Stimulated activated CD8-positive, alpha-beta memory T cell treated with anti-CD3 and anti-CD28 coated beads, Interleukin-4, amount 100 ng/mL, for 24 hours (primary cell): ENCODE measurements around the gene KCNS1.

Source experiments
- DNase-seq: peaks from one replicate; pipeline ENCODE4 v3.0.0-alpha.2; 2020; ENCODE audit warnings: low read depth

KCNS1 gene

DNA sequence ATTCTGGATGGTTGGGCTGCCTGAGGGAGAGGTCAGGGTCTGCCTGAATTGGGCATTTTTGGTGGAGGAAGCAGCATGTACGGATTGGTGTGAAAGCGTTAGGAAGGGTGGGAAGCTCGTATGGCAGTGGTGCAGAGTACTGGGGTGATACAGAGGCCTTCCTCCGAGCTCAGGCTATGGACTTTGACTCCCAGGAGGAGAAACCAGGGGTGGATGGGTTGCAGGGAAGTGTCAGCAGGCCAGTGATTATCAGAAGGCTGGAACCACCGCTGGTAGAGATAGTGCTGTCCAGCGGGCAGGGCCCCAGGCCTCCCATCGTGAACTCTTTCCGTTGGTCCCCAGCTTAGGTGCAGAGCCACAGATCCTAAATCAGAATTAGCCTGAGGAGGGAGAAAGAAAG is 8.7 kb upstream of the KCNS1 start:
- no peak for DNase-seq

DNA sequence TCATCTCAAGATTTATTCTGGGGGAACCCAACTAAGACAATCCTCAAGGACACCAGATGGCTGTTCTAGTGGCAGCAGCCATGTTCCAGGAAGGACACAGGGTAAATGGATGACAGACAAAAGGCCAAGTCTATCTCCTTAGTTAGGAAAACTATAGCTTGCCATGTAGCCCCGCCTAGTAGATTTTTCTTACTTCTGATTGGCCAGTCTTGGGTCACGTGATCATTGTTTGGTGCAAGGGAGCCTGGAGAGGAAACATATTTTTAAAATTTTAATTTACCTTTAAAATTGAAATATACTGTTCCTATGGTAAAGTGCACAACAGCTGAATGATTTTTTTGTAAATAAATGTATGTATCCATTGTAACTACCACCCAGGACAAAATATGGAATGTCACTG is 4.4 kb upstream of the KCNS1 start:
- no peak for DNase-seq

DNA sequence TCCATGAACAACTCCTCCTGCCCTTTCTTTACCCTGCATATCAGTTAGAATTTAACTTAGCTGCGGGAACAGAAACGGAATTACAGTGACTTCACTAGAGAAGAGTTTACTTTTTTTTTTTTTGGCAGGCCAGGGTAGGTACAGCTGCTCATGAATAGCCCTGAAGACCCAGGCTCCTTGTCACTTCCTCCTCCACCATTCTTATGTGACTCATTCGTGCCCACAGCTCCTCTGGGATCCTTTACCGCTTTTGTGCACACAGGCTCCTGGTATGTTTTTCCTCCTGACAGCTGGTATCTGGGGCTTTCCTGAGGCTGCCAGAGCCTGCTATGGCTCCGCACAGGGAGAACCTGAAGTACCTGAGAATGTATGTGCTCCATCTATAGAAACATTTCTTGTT is 3.9 kb upstream of the KCNS1 start:
- DNase-seq = no peak

DNA sequence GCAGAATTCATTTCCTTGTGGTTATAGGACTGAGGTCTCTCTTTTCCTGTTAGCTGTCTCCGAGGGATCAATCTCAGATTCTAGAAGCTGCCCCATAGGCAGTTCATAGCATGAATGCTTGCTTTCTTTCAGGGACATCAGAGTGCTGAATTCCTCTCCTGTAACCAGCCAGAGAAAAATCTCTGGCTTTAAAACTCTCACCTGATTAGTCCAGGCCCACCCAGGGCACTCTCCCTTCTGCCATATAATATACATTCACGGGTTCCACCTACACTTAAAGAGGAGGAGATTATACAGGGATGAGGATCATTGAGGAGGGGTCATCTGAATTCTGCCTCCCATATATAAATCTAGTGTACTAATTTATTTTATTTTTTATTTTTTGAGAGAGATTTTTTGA is 2.1 kb upstream of the KCNS1 start:
- no peak for DNase-seq

DNA sequence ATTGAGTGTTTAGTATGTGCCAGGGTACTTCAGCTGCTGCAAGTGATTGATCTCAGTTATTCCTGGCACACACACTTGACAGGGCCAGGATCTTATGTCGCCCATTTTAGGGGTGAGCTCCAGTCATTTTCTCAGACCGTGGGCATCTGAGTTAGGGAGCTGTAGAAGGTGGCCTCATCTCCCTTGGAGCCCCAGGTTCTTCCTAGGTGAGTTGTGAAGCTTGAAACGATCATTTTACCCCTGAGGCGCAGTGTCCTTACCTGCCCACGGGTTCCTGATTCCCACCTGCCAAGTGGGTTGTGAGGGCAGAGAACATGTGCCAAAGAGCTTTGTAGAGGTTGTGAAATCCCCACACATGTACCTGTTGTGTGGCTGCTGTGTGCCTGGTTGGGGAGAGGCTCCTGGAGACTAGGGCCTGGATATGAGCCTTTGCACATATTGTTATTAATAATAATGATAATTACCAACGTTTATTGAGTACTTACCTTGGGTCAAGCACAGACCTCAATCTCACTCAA is 465 bp upstream of the KCNS1 start:
- no peak for DNase-seq

DNA sequence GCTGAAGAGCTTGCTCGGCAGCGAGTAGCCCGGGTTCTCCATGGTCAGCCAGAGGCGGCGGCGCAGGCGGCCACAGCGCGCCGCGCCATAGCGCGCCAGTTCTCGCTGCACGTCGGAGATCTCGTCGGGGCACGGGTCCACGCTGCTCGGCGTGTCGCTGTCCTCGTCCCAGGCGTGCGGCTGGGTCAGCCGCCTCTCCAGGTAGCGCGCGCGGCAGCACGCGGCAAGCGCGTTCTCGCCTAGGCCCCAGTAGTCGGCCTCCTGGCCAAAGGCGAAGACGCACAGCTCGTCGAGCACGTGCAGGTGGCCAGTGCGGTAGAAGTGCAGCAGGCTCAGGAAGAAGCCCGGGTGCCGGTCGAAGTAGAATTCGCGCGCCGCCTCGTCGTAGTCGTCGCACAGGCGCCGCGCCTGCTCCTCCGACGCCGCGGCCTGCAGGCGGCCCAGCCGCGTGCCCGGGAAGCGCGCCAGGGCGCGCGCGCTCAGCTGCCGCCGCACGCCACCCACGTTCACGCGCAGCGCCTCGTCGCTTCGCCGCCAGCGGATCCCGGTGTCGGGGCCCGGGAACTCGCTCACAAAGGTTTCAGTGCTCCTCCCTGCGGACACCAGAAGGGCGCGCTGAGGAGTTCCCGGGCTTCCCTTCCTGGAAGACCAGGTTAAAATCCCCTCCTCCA is 2.7 kb downstream of the KCNS1 start:
- DNase-seq = no peak

DNA sequence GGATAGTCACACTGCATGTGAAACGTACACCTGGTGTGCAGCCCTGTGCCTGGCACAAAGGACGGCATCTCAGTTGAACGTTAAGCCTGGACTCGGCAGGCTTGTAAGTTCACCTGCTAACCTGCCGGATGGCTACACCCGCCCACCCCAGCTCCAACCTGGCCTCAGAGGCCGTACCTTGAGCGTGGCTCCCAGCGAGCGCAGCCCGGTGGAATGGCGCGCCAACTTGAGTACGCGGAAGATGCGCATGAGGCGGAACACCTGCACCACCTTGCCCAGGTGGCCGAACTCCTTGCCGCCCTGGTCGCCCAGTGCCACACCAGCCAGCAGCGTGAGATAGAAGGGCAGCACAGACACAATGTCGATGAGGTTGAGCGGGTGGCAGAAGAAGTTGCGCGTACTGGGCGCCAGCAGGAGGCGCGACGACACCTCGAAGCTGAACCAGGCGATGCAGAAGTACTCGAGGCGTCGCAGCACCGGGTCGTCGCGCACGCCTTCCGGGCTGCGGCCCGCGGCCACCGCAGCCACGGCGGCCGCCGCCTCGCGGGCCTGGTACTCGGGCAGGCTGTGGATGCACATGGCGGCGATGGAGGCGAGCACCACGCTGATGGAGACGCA is 3.3 kb downstream of the KCNS1 start:
- peak; percentile 20 for DNase-seq

DNA sequence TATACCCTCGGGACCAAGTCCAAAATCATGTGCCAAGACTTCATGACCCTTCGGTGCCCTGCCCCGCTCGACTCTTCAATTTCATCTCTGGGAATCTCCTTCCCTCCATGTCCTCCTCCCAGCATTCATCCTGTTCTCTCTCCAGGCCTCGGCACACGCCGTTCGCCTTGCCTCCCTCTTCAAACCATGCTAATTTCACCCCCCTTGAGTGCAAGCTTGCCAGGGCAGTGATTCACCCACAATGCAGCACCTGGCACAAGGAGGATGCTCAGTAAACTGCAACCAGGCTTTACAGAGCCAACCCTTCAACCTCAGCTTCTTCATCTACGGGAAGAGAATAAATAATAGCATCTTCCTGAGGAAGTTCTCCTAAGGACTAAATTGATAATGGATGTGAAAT is 4.1 kb downstream of the KCNS1 start:
- no peak for DNase-seq

DNA sequence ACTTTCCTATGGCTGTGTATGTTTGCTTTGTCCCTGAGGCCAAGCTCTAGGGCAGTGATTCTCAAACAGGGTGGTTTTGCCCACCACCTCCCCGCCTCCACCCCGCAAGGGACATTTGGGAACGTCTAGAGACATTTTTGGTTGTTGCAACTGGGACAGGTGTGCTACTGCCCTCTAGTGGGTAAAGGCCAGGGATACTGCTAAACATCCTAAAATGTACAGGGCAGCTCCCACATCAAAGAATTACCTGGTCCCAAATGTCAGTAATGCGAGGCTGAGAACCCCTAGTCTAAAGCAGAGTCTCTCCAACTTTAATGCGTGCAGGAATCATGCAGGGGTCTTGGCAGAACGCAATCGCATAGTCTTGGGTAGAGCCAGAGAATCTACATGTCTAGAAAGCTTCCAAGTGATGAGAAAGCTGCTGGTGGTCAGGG is 5.1 kb downstream of the KCNS1 start:
- DNase-seq = peak; percentile 23

DNA sequence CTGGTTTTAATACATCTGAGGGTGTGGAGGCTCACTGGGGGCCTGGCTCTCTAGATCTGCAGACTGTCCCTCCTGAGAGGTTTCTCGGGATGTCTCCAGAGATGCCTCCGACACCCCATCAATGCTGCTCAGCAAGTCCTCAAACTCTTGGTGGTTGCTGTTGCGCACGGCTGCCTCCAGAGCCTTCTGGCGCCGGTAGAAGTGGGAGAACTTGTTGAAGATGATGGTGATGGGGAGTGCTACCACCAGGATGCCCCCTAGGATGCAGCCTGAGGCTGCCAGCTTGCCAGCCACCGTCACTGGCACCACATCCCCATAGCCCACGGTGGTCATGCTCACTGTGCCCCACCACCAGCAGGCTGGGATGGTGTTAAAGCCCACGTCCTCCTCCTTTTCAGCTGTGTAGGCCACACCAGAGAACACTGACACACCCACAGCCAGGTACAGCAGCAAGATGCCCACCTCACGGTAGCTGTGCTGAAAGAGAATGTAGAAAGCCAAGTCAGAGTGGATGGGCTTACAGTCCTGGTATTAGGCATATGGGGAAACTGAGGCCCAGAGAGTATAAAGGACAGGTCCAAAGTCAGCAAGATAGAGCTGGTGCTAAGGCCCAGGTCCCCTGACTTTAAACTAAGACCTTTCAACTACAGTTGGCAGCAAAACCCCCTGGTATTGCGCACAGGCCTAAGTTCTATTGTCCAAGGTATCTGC is 5.9 kb downstream of the KCNS1 start:
- no peak for DNase-seq

DNA sequence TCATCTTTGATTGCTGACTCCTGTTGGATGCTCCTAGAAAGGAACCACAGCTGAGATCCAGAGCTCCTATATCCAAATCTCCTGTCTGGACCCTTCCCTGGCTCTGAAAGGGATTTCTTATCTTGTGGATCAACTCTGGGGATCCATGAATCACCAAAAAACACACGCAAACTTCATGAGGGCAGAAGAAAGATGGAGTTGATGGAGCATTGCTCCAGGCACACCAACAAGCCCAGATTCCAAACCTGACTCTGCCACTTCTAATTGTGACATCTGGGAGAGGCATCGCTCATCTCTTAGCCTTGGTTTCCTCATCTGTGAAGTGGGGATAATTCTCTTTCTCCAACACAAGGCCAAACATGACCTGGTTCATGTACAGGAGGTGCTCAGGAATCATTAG is 6.7 kb downstream of the KCNS1 start:
- DNase-seq = no peak

DNA sequence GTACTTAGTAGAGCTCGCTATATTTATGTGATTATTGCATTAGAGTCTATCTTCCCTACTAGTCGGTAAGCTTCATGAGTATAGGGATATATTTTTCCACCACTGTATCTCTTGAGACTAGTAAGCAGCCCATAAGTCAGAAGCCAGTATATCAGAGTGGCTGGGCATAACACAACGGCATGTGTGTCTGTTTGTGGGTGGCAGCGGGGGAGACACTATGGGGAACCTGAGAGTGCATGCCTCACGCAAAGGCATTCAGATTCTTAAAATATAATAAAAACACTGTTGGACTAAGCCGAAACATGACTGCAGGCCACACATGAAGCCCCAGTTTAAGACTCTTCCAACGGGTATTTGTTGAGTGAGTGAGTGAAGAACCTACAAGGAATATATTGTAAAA is 8.0 kb downstream of the KCNS1 start:
- DNase-seq = no peak

DNA sequence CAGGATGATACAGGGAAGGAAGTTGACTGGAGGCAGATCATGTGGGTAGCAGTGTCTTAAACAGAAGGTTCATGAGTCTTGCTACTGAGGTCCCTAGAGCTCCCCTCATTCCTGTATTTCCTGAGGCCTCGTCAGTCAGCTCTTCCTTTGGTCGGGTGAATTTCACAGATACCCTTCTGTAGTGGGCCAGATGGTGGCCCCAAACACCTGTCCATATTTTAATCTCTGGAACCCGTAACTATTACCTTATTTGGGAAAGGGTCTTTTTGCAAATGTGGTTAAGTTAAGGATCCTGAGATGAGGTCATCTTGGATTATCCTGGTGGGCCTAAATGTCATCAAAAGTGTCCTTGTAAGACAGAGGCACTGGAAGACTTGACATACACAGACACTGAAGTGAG is 9.6 kb downstream of the KCNS1 start:
- DNase-seq = no peak

DNA sequence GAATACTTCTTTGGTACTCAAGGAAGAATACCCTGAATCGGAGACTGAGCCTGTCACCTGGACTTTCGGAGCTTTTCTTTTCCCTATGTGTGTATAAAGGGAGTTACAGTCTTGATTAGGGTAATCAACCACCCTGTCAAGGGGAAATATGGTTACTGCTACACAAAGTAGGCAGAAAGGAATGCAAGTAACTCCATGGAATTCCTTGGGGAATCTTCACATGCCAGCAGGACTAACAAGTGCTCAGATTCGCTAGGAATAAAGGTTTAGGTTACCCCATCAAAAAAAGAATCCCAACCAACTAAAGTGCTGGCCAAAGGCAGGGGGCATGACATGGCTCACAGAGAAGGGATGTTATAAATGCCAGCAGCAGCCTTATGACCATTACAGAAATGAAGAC is 10.4 kb downstream of the KCNS1 start:
- DNase-seq = no peak

DNA sequence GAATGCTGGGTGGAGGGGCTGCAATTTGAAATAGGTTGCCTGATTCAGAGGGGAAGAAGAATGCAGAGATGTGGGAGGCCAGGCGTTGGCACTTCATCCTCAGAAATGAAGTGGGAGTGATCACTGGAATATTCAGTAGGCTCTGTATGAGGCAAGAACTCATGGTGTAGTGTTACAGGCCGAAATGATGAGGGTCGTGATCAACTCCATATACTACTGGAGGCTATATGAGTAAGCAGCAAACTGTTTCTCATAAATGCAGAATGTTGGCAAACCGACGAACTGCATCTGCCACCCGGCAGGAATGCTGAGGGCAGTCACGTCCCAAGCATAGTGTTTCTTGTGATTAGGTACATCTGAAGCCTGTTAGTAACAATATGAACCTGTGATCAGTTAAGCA is 12.7 kb downstream of the KCNS1 start:
- DNase-seq = no peak

DNA sequence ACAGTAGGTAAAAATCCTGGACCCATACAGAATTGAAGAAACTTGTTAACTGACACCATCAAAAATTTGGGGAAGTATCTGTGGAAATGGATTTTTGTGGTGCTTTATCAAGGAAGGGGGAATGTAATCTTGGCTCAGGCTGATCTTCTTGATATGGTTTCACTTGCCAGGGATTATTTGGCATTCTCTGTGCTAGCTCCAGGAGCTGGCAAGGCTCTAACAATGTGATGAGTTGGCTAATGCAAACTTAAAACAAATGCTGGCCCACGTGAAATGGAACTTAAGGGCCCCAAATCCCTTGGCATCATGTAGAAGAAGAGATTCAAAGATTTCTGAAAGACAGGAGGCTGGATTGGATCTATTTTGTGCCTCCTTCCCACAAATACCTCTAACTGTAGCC is 13.1 kb downstream of the KCNS1 start:
- no peak for DNase-seq

DNA sequence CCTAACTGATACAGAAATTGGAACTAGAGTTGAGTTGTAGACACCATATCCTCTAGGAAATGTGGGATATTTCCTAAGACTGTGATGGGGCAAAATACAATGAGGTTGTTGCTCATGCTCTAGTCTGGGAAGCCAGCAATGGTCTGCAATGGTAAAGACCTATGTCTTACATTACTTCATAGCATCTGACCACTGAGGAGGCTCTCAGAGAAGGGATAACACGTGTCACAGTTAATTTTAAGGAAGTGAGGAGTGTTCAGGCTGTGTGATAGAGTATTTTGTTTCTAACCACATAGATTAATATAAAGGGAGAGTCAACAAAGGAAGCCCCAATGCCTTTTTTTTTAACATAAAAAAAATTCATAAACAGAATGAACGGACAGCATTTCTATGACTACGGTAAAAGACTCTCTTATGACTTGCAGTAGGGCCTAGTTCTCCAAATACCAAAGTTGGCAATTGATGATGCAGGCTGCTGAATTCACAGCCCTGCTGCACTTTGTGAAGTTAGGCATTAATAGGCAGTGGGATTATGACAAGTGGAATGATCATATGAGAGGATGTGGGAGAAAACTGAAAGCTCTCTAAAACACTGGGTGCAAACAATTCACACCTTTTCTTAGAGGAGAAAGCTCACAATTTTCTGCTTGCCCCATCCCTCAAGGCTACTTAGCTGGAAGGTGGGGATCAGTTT is 13.7 kb downstream of the KCNS1 start:
- no peak for DNase-seq

DNA sequence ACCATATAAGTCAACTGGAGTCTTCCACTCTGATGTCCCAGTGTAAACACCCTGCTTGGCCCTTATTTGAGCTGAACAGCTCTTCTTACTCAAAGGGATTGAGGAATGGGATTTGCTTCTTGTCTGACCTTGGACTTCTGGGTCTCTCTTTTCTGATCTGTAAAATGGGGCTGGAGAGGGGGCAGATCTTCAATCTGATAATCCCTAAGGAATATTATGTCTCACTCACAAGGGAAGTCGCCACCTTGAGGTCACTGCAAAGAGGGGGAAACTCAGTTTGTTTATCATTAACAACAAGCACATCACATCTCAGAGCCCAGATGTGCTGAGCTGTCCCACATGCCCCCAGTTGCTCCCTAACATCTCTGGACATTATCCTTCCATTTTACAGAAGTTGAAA is 15.1 kb downstream of the KCNS1 start:
- DNase-seq = no peak

DNA sequence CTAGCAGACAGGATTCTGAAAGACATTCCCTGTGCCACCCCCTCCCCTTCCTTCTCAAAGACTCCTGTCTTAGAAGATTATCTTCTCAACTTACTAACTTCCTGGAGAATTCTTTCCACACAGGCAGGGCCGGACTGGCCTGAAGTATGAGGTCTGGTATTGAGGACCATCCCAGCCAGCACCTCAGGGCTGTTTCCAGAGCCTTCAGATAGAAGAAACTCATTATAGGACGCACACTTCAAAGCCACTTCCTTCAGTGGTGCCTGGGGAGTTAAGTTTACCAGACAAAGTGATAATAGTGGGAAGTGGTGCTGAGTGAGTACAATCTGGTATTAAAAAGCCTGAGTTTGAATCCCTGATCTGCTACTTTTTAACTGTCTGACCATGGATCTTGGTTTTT is 15.6 kb downstream of the KCNS1 start:
- no peak for DNase-seq

DNA sequence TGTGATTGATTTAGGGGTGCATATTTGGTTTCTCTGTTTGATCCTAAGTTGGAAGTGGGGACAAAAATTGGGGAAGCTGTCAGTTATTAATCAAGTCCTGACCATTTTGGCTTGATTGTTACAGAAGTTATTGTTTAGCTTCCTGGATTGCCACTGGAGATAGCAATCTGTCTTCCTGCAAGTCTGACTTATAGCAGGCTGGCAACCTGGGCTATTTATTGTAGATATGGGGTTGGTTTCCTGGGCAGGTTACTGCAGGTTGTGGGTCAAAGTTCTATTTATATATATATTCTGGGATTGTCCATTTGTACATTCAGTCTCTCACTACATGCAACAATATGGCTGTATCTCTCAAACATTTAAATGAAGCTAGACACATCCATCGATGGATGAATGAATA is 17.8 kb downstream of the KCNS1 start:
- no peak for DNase-seq

DNA sequence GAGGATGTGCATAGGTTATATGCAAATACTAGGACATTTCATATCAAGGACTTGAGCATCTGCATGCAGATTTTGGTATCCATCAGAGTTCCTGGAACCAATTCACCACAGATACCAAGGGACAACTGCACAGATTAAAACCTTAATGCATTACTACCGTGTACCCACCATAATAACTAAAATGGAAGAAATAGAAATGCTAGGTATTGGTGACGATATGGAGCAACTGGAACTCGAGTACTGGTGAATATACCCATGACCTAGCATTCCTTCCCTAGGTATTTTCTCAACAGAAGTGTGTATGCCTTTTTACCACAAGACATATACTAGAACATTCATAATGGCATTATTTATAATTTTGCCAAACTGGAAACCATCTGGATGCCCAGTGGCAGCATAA is 18.5 kb downstream of the KCNS1 start:
- no peak for DNase-seq

DNA sequence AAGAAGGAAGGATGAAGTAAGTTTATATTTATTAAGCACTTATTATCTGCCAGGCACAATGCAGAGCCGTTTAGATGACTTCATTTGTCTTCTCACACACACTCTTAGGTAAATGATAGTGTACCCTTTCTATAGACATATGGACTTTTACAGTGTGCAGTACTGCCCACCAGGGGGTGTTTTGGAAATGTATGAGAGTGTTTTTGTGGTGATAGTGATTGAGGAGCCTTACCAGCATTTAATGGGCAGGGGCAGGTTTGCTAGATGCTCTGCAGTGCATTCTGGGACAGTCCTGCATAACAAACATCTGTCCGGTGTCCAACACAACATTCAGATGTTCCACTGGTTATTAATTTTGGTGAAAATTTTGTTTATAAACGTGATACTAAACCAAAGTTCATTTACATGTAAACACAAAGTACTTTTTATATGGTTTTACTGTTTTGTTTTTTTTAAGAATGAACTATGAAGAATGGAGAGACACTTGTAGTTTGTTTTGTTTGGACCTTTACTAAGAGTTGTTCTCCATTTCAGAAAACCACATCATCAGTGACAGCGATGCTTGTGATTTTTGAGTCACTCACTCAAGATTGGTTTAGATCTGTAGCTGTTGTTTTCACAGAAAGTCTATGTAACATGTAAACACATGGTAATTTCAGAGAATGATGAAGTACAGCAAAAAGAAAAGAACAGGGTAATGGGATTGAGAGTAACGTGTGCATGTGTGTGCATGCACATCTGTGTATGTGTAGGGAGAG is 19.9 kb downstream of the KCNS1 start:
- no peak for DNase-seq
